HL-60 (cell line): ENCODE measurements around the gene B4GALNT1.

Experiments used
- GABPA ChIP-seq: IDR thresholded peaks from 2 replicates; pipeline ENCODE4 v1.6.1; 2012; ENCODE audit warnings: low read depth
- POLR2AphosphoS5 ChIP-seq: IDR thresholded peaks from 2 replicates; pipeline ENCODE4 v1.6.1; 2012; ENCODE audit warnings: low read depth
- REST ChIP-seq: IDR thresholded peaks from 2 replicates; pipeline ENCODE4 v1.6.1; 2012; ENCODE audit warnings: low read depth; ENCODE audit not compliant: insufficient replicate concordance
- SPI1 ChIP-seq: IDR thresholded peaks from 2 replicates; pipeline ENCODE4 v1.6.1; 2012; ENCODE audit warnings: low read depth, mild to moderate bottlenecking, borderline replicate concordance
- TF ChIP-seq, protein P1 (sequence below): IDR thresholded peaks from one replicate; pipeline ENCODE4 v1.5.1; 2011; ENCODE audit warnings: low read length, control low read depth, inconsistent platforms; ENCODE audit not compliant: insufficient read depth

DNA sequence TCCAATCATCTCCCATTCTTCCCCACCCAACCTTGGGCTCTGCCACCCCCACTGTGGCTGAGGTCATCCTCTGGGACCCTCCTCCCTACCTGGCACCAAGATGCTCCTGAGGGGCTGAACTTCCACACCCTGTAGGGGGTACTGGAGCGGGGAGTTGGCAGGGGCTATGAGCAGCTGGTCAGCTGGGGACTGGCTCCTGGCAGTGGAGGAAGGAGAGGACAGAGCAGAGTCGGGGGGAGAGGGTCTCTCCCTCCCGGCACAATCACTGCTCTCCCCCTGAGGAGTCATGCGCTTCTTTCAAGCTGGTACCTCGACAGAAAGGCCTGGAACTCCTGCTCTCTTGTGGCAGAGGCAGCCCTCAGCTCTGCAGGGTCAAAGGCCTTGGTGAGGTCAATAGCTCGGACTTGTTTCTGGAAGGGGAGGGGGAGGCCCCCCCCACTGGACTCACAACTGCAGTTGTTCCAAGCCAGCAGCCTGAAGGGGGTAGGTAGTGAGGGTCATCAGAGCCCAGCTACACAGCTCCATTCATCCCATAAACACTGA is 2.0 kb downstream of the B4GALNT1 start:
- TF ChIP-seq, protein P1, sequence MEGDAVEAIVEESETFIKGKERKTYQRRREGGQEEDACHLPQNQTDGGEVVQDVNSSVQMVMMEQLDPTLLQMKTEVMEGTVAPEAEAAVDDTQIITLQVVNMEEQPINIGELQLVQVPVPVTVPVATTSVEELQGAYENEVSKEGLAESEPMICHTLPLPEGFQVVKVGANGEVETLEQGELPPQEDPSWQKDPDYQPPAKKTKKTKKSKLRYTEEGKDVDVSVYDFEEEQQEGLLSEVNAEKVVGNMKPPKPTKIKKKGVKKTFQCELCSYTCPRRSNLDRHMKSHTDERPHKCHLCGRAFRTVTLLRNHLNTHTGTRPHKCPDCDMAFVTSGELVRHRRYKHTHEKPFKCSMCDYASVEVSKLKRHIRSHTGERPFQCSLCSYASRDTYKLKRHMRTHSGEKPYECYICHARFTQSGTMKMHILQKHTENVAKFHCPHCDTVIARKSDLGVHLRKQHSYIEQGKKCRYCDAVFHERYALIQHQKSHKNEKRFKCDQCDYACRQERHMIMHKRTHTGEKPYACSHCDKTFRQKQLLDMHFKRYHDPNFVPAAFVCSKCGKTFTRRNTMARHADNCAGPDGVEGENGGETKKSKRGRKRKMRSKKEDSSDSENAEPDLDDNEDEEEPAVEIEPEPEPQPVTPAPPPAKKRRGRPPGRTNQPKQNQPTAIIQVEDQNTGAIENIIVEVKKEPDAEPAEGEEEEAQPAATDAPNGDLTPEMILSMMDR: no peak
- TF ChIP-seq GABPA (no peak), POLR2AphosphoS5 (no peak), REST (no peak), SPI1 (no peak)
